K562 (cell line): ENCODE measurements around the gene PPP1R9A. TPM values are rescaled to one million over a fixed set of nuclear protein-coding genes. Genes with fewer than 3 reads are reported as not detected.

Source experiments
- ATAC-seq: fragments of 200-7000 bp; cut with Tn5 transposase; 3 replicates; pipeline ENCODE4 v1.9.1; 2020; ENCODE audit warnings: moderate library complexity
- BruUV-seq: library from RNA; stranded (reverse); fragments of 400-500 nt; replicated peaks from 2 replicates; lab custom pipeline; 2021; lab: Mats Ljungman, UMichigan
- CTCF ChIA-PET: fragments of 300-600 bp; formaldehyde crosslinking; extraction: SDS; loops from one replicate; lab custom pipeline; 2021; ENCODE audit warnings: low intra/inter-chr PET ratio; lab: Yijun Ruan, JAX
- POLR2A ChIA-PET: fragments of 300-600, 350-650 bp; sonication (Branson Sonifier 250); formaldehyde crosslinking; extraction: SDS; loops from one replicate; lab custom pipeline; 2021; ENCODE audit warnings: antibody characterized with exemption, inconsistent platforms; lab: Yijun Ruan, JAX
- DNase-seq, 4 experiments: peaks; one replicate each; pipeline versions ENCODE4 v3.0.0 to v3.0.0-alpha.2; 2011 to 2018; ENCODE audit warnings: low spot score in 3 of 4, mixed read lengths in 3 of 4; ENCODE audit errors: extremely low read depth in 1 of 4
- FAIRE-seq: peaks from 2 replicates; lab custom pipeline; 2011; peaks lifted over from hg19 to GRCh38; lab: Jason Lieb, UNC
- H2AFZ ChIP-seq: 2 replicates; pipeline ENCODE4 v1.6.0; 2011; ENCODE audit warnings: low read depth, low read length, control low read depth, inconsistent platforms
- H3K27ac ChIP-seq: fragments of 200-600 bp; 3 replicates; pipeline ENCODE4 v1.8.0; 2011; ENCODE audit warnings: low read depth, mild to moderate bottlenecking, control low read depth, inconsistent platforms, low read length, moderate library complexity, mixed read lengths; ENCODE audit errors: extremely low read depth
- H3K27me3 ChIP-seq, 2 experiments: fragments of 300-600 bp in 1 of 2; 2 replicates in 1 of 2; 3 replicates in 1 of 2; pipeline versions ENCODE4 v1.6.0 to v1.8.0; 2011; ENCODE audit warnings: inconsistent platforms in 2 of 2, low read length in 2 of 2, mild to moderate bottlenecking in 1 of 2, mixed read lengths in 1 of 2, moderate library complexity in 1 of 2; ENCODE audit not compliant: control insufficient read depth in 2 of 2, insufficient read depth in 2 of 2
- H3K36me3 ChIP-seq: fragments of 300-600 bp; 3 replicates; pipeline ENCODE4 v1.8.0; 2011; ENCODE audit warnings: mild to moderate bottlenecking, low read length, inconsistent platforms; ENCODE audit not compliant: control insufficient read depth, insufficient read depth
- H3K4me1 ChIP-seq, 2 experiments: fragments of 200-600 bp in 1 of 2; replicated peaks in 1 of 2; 2 replicates in 1 of 2; 3 replicates in 1 of 2; pipeline versions ENCODE4 v1.5.1 to v1.8.0; 2011; ENCODE audit warnings: inconsistent platforms in 2 of 2, low read length in 2 of 2, mild to moderate bottlenecking in 1 of 2, mixed read lengths in 1 of 2, moderate library complexity in 1 of 2; ENCODE audit not compliant: control insufficient read depth in 2 of 2, insufficient read depth in 2 of 2
- H3K4me2 ChIP-seq: 2 replicates; pipeline ENCODE4 v1.6.1; 2011; ENCODE audit warnings: low read length, control low read depth, inconsistent platforms, mixed read lengths; ENCODE audit not compliant: insufficient read depth
- H3K4me3 ChIP-seq: fragments of 200-600 bp; sonication (generic), shearing (Covaris generic); 2 replicates; pipeline ENCODE4 v1.5.1; 2016; ENCODE audit warnings: control low read depth, inconsistent platforms
- H3K79me2 ChIP-seq: fragments of 200-600 bp; 3 replicates; pipeline ENCODE4 v1.8.0; 2011; ENCODE audit warnings: low read length, inconsistent platforms; ENCODE audit not compliant: control insufficient read depth, insufficient read depth
- H3K9ac ChIP-seq, 2 experiments: 2 replicates each; pipeline versions ENCODE4 v1.6.0 to v1.6.1; 2011; ENCODE audit warnings: low read depth in 2 of 2, low read length in 2 of 2, control low read depth in 1 of 2, inconsistent platforms in 1 of 2, mild to moderate bottlenecking in 1 of 2, mixed read lengths in 1 of 2; ENCODE audit not compliant: insufficient read depth in 1 of 2
- H3K9me1 ChIP-seq: one replicate; pipeline ENCODE4 v1.6.0; 2011; ENCODE audit warnings: inconsistent platforms, mild to moderate bottlenecking, low read length, moderate library complexity; ENCODE audit not compliant: control insufficient read depth, insufficient read depth
- H3K9me3 ChIP-seq: replicated peaks from 2 replicates; pipeline ENCODE4 v1.5.1; 2011; ENCODE audit warnings: low read depth, low read length, inconsistent platforms; ENCODE audit not compliant: control insufficient read depth, insufficient read depth
- H4K20me1 ChIP-seq: replicated peaks from 2 replicates; pipeline ENCODE4 v1.6.1; 2011; ENCODE audit warnings: low read length, inconsistent platforms, mixed read lengths; ENCODE audit not compliant: control insufficient read depth, insufficient read depth
- C11orf30 ChIP-seq: fragments of 450-650 bp; IDR thresholded peaks from 2 replicates; pipeline ENCODE4 v1.6.1; 2016; ENCODE audit warnings: low read depth, mild to moderate bottlenecking
- CCNT2 ChIP-seq: IDR thresholded peaks from 2 replicates; pipeline ENCODE4 v1.6.1; 2011; ENCODE audit warnings: borderline replicate concordance, low read depth, mild to moderate bottlenecking, moderate library complexity, mixed read lengths, low read length; ENCODE audit not compliant: insufficient read length; ENCODE audit errors: extremely low read depth
- MBD2 ChIP-seq: sonication (generic); IDR thresholded peaks from 2 replicates; pipeline ENCODE4 v1.6.1; 2016; ENCODE audit warnings: low read depth, borderline replicate concordance
- RAD21 ChIP-seq, 2 experiments: fragments of 250-450 bp in 1 of 2; fragments of 450-650 bp in 1 of 2; sonication (Bioruptor Pico) in 1 of 2; formaldehyde crosslinking in 1 of 2; IDR thresholded peaks in 1 of 2; conservative IDR thresholded peaks in 1 of 2; 2 replicates each; pipeline versions ENCODE4 v1.4.0 to v1.8.0; 2020 to 2022; ENCODE audit warnings: mild to moderate bottlenecking in 2 of 2, moderate library complexity in 1 of 2
- ZNF695 ChIP-seq: fragments of 450-650 bp; formaldehyde crosslinking; IDR thresholded peaks from 2 replicates; pipeline ENCODE4 v1.4.0; 2020; ENCODE audit warnings: mild to moderate bottlenecking, moderate library complexity
- WGBS: fragments of 100-300 bp; shearing (Covaris generic); methylation state at CpG from one replicate; pipeline ENCODE4 v1.1.6; 2016; ENCODE audit warnings: low coverage, mixed read lengths; ENCODE audit not compliant: insufficient coverage; ENCODE audit errors: missing lambda C conversion rate; 5-methylcytosine and 5-hydroxymethylcytosine counted together
- in situ Hi-C: fragments of 300-500 bp; cut with MboI; formaldehyde crosslinking; loops from 4 replicates; pipeline ENCODE4 v1.15.0; 2018; ENCODE audit warnings: inconsistent platforms, mixed read lengths
- intact Hi-C: fragments of 100-400 bp; cut with micrococcal nuclease; formaldehyde crosslinking; loops from 2 replicates; pipeline ENCODE4 v1.14.2; 2022
- polyA plus RNA-seq, 8 experiments: library from polyadenylated mRNA; depleted of rRNA in 4 of 8; stranded (reverse) in 5 of 8; unstranded in 3 of 8; fragments of >200 nt; fragmentation: Nextera tagmentation in 2 of 8; fragmentation: Illumina TruSeq in 1 of 8; extraction: Ambion mirVana in 2 of 8; extraction: Trizol in 1 of 8; gene quantifications; 2 replicates each; pipeline versions ENCODE4 v1.2.1 to v1.2.3, GENCODE V29; 2011 to 2014; ENCODE audit warnings: inconsistent platforms in 1 of 8, missing spikeins in 1 of 8
- total RNA-seq, 7 experiments: library from RNA; depleted of rRNA in 6 of 7; stranded (reverse); fragments of >200 nt in 6 of 7; fragmentation: Illumina TruSeq in 2 of 7; extraction: Trizol in 2 of 7; gene quantifications; 2 replicates each; pipeline versions ENCODE4 v1.2.1 to v1.2.3, GENCODE V29; 2011 to 2021; ENCODE audit warnings: low replicate concordance in 1 of 7
- TF ChIP-seq, protein P1 (sequence below): fragments of 450-650 bp; formaldehyde crosslinking; conservative IDR thresholded peaks from 2 replicates; pipeline ENCODE4 v1.4.0; 2022; ENCODE audit warnings: mild to moderate bottlenecking, missing genetic modification characterization

Gene PPP1R9A
- total and polyA plus RNA-seq, 9 of the 15 experiments (the other 6 are each of a cell fraction or from before 2014, with no cell fraction given) = 0.24 TPM; not detected in 8

DNA sequence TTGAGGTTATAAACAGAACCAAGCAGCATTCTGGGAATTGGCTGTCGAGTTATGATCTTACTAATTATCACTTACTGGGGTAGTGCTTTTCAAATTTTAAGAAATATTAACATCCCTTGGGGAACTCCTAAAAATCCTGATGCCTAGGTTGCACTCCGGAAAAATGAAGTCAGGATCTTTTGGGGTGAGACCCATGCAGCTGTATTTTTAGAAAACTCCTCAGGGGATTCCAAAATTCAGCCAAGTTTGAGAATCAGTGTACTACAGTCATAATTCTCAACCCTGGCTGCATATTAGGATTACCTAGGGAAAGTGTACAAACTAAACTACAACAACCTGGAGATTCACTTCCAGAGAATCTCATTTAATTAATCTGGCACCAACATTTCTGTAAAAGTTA, 17.2 kb upstream of the PPP1R9A start (continued):
- TF ChIP-seq ZNF695 (CRISPR knock-in tag) (no peak), MBD2 (no peak), C11orf30 (no peak)

DNA sequence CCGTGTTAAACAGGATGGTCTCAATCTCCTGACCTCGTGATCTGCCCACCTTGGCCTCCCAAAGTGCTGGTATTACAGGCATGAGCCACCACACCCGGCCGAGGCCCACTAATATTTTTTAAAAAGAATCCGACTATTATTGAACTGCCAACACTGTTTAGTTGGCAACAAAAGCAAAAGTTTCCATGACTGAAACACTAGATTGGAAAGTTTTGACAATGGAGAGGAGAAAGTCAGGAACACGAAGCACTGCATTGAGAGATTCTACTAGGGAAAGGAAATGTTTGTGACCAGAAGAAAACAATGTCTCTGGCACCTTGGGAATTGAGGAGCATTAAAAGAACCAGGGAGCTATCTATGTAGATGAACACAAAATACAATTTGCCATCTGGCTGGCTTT, 13.7 kb upstream of the PPP1R9A start:
- no peak for ATAC-seq
- no peak overlapping the region for H3K4me3 ChIP-seq
- H3K9ac ChIP-seq = no peak overlapping the region
- no peaks in the 10 kb centered on the region for H3K36me3 ChIP-seq
- no peaks in the 10 kb centered on the region for H3K79me2 ChIP-seq
- H3K9me3 ChIP-seq = no peaks in the 10 kb centered on the region
- TF ChIP-seq, protein P1, sequence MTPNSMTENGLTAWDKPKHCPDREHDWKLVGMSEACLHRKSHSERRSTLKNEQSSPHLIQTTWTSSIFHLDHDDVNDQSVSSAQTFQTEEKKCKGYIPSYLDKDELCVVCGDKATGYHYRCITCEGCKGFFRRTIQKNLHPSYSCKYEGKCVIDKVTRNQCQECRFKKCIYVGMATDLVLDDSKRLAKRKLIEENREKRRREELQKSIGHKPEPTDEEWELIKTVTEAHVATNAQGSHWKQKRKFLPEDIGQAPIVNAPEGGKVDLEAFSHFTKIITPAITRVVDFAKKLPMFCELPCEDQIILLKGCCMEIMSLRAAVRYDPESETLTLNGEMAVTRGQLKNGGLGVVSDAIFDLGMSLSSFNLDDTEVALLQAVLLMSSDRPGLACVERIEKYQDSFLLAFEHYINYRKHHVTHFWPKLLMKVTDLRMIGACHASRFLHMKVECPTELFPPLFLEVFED (CRISPR knock-in tag) = no peak
- no peak for TF ChIP-seq RAD21 (CRISPR knock-in tag; conservative IDR thresholded peaks at IDR 0.05 in 1 of 2, IDR thresholded peaks at IDR 0.05 in 1 of 2)
- no peak for TF ChIP-seq CCNT2
- TF ChIP-seq, all 486 proteins: peak for 0
- in situ Hi-C loops = no loop called here
- no peaks in the 10 kb centered on the region for H3K9me1 ChIP-seq
- no peak overlapping the region for H3K27ac ChIP-seq
- intact Hi-C loops = no loop called here
- H3K27me3 ChIP-seq = no peaks in the 10 kb centered on the region
- CTCF ChIA-PET = no interaction called here
- POLR2A ChIA-PET = no interaction called here
- BruUV-seq = no TSS peak
- H2AFZ ChIP-seq = no peak overlapping the region
- FAIRE-seq (no peak), DNase-seq (no peak)
- WGBS = 0% methylated on average over 6 of the region's 6 CpGs
- no peaks in the 10 kb centered on the region for H3K4me1 ChIP-seq
- no peak overlapping the region for H3K4me2 ChIP-seq
- no peaks in the 10 kb centered on the region for H4K20me1 ChIP-seq
